Endodermal cell (in vitro differentiated cells): ENCODE measurements around the gene ADAM19. TPM values are rescaled to one million over a fixed set of nuclear protein-coding genes. Genes with fewer than 3 reads are reported as not detected.

Experiments
- DNase-seq: peaks from one replicate; pipeline ENCODE4 v3.0.0-alpha.2; 2017
- H3K27ac ChIP-seq: 2 replicates; pipeline ENCODE4 v1.5.1; 2013; ENCODE audit warnings: mild to moderate bottlenecking, low read depth, low read length, moderate library complexity
- H3K27me3 ChIP-seq: 2 replicates; pipeline ENCODE4 v1.6.1; 2013; ENCODE audit warnings: mild to moderate bottlenecking, low read length, moderate library complexity; ENCODE audit not compliant: insufficient read depth, control insufficient read depth, poor library complexity, severe bottlenecking
- H3K36me3 ChIP-seq: 2 replicates; pipeline ENCODE4 v1.7.0; 2013; ENCODE audit warnings: mild to moderate bottlenecking, low read length, moderate library complexity; ENCODE audit not compliant: control insufficient read depth, insufficient read depth
- H3K4me1 ChIP-seq: one replicate; pipeline ENCODE4 v1.7.0; 2013; ENCODE audit warnings: low read length; ENCODE audit not compliant: control insufficient read depth, insufficient read depth
- H3K4me3 ChIP-seq: 2 replicates; pipeline ENCODE4 v1.5.1; 2013; ENCODE audit warnings: mild to moderate bottlenecking, low read length, moderate library complexity
- H3K9ac ChIP-seq: 2 replicates; pipeline ENCODE4 v1.6.1; 2013; ENCODE audit warnings: mild to moderate bottlenecking, low read length, moderate library complexity; ENCODE audit not compliant: poor library complexity, severe bottlenecking; ENCODE audit errors: extremely low read depth
- H3K9me3 ChIP-seq: 2 replicates; pipeline ENCODE4 v1.6.1; 2013; ENCODE audit warnings: mild to moderate bottlenecking, low read length, moderate library complexity; ENCODE audit not compliant: control insufficient read depth
- H3K27ac Mint-ChIP-seq: 2 replicates; pipeline ENCODE4 v1.8.0; 2020; ENCODE audit warnings: mixed read lengths
- H3K27me3 Mint-ChIP-seq: 2 replicates; pipeline ENCODE4 v1.8.0; 2021; ENCODE audit warnings: mild to moderate bottlenecking, mixed read lengths; ENCODE audit not compliant: insufficient read depth
- H3K36me3 Mint-ChIP-seq: 2 replicates; pipeline ENCODE4 v1.8.0; 2020; ENCODE audit warnings: low read depth, mixed read lengths
- H3K4me1 Mint-ChIP-seq: 2 replicates; pipeline ENCODE4 v1.8.0; 2020; ENCODE audit warnings: mixed read lengths
- H3K4me3 Mint-ChIP-seq: 2 replicates; pipeline ENCODE4 v1.8.0; 2020; ENCODE audit warnings: mild to moderate bottlenecking, moderate library complexity, mixed read lengths
- H3K9me3 Mint-ChIP-seq: 2 replicates; pipeline ENCODE4 v1.8.0; 2020; ENCODE audit warnings: mild to moderate bottlenecking, mixed read lengths
- WGBS, 2 experiments: methylation state at CpG; one replicate each; pipeline versions ENCODE4 v1.1.5 to v1.1.7; 2013; ENCODE audit warnings: missing lambda C conversion rate in 2 of 2, mixed read lengths in 1 of 2; ENCODE audit not compliant: insufficient coverage in 1 of 2, insufficient read length in 1 of 2; 5-methylcytosine and 5-hydroxymethylcytosine counted together
- total RNA-seq, 2 donors: library from RNA; stranded (reverse); fragmentation: NEBNext Ultra II Directional in 1 of 2; extraction: Animal tissue kit (Norgen Biotek cat#: 25700) in 1 of 2; gene quantifications; 2 replicates in 1 of 2; 3 replicates in 1 of 2; pipeline ENCODE4 v1.2.1, GENCODE V29; 2021
- TF ChIP-seq, protein P1 (sequence below): fragments of 200-600 bp; sonication (generic); conservative IDR thresholded peaks from 2 replicates; pipeline ENCODE4 v1.5.0; 2021; ENCODE audit warnings: antibody characterized with exemption, mild to moderate bottlenecking

The ADAM19 gene
- total RNA-seq, 2 donors from 2014 or later = 96.1 to 119 TPM

DNA sequence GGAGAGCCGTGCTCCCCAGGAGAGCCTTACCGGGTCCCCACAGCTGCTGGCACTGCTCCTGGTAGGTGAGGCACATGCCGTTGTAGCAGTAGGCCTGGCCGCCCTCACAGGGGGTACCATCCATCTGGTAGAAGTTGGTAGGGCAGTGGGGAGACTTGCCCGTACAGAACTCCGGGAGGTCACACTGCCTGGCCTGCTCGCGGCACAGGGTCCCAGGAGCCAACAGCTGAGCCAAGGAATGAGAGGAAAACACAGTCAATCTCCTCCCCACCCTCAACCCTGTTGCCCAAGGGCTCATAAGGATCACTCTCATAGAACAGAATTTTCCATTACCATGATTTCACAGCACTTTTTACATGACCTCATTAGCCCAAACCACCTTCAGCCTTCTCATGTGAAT, 78.7 kb downstream of the ADAM19 start:
- TF ChIP-seq, protein P1, sequence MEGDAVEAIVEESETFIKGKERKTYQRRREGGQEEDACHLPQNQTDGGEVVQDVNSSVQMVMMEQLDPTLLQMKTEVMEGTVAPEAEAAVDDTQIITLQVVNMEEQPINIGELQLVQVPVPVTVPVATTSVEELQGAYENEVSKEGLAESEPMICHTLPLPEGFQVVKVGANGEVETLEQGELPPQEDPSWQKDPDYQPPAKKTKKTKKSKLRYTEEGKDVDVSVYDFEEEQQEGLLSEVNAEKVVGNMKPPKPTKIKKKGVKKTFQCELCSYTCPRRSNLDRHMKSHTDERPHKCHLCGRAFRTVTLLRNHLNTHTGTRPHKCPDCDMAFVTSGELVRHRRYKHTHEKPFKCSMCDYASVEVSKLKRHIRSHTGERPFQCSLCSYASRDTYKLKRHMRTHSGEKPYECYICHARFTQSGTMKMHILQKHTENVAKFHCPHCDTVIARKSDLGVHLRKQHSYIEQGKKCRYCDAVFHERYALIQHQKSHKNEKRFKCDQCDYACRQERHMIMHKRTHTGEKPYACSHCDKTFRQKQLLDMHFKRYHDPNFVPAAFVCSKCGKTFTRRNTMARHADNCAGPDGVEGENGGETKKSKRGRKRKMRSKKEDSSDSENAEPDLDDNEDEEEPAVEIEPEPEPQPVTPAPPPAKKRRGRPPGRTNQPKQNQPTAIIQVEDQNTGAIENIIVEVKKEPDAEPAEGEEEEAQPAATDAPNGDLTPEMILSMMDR = no peak
- peaks cover 95% of the 10 kb centered on the region for H3K36me3 ChIP-seq
- H3K9ac ChIP-seq = no peak overlapping the region
- no peaks in the 10 kb centered on the region for H3K9me3 ChIP-seq
- Mint-ChIP-seq H3K4me3 (no peak overlapping the region), H3K36me3 (peaks cover 61% of the 10 kb centered on the region), H3K27me3 (no peaks in the 10 kb centered on the region), H3K27ac (peak overlapping the region; percentile 24), H3K9me3 (no peaks in the 10 kb centered on the region), H3K4me1 (no peaks in the 10 kb centered on the region)
- no peaks in the 10 kb centered on the region for H3K27me3 ChIP-seq
- no peak overlapping the region for H3K4me3 ChIP-seq
- DNase-seq = no peak
- 94 to 97% methylated on average over 5 to 8 of the region's 8 CpGs for WGBS, 2 experiments
- H3K4me1 ChIP-seq = no peaks in the 10 kb centered on the region
- no peak overlapping the region for H3K27ac ChIP-seq

- no peaks in the 10 kb centered on the region for H3K4me1 Mint-ChIP-seq
- DNase-seq = no peak
- no peak overlapping the region for H3K4me3 Mint-ChIP-seq
- no peaks in the 10 kb centered on the region for H3K27me3 ChIP-seq
- H3K4me3 ChIP-seq = no peak overlapping the region
- no peak overlapping the region for H3K27ac ChIP-seq
- WGBS, 2 experiments = 96 to 98% methylated on average over 4 to 5 of the region's 5 CpGs
- H3K27ac Mint-ChIP-seq = no peak overlapping the region
- H3K36me3 Mint-ChIP-seq = peaks cover 62% of the 10 kb centered on the region
- H3K4me1 ChIP-seq = no peaks in the 10 kb centered on the region
- no peaks in the 10 kb centered on the region for H3K9me3 Mint-ChIP-seq
- H3K36me3 ChIP-seq = peaks cover 97% of the 10 kb centered on the region
- H3K27me3 Mint-ChIP-seq = no peaks in the 10 kb centered on the region
- no peak overlapping the region for H3K9ac ChIP-seq
- TF ChIP-seq, protein P1 = no peak
- H3K9me3 ChIP-seq = no peaks in the 10 kb centered on the region
These were observed 81.3 kb downstream of the ADAM19 start for GRCh38 chr5:157494178-157494832.

GRCh38 chr5:157492886-157493285, 82.7 kb downstream of the ADAM19 start:
- WGBS, 2 experiments = 92 to 96% methylated on average over 5 to 9 of the region's 9 CpGs
- Mint-ChIP-seq H3K4me3 (no peak overlapping the region), H3K9me3 (no peaks in the 10 kb centered on the region), H3K27me3 (no peaks in the 10 kb centered on the region), H3K4me1 (no peaks in the 10 kb centered on the region), H3K36me3 (peaks cover 70% of the 10 kb centered on the region), H3K27ac (no peak overlapping the region)
- Histone ChIP-seq H3K27ac (no peak overlapping the region), H3K9me3 (no peaks in the 10 kb centered on the region), H3K9ac (no peak overlapping the region), H3K36me3 (peaks cover 96% of the 10 kb centered on the region), H3K4me1 (no peaks in the 10 kb centered on the region), H3K4me3 (no peak overlapping the region), H3K27me3 (no peaks in the 10 kb centered on the region)
- TF ChIP-seq, protein P1 = no peak
- DNase-seq = no peak
